ENCODE measurements around the gene DHX8. TPM values are rescaled to one million over a fixed set of nuclear protein-coding genes. Genes with fewer than 3 reads are reported as not detected.
"Not testable (repeated sequence)": the region's sequence is repeated elsewhere in the genome, so short reads cannot be mapped to it uniquely, and the experiment has no call there.

Gene DHX8
- total RNA-seq, 1 donor from 2014 or later, result 12.5 TPM

GRCh38 chr17:43461185-43461584 is 22.6 kb upstream of the DHX8 start:
- DNase-seq (ENCODE audit: low spot score), result no peak

DNA sequence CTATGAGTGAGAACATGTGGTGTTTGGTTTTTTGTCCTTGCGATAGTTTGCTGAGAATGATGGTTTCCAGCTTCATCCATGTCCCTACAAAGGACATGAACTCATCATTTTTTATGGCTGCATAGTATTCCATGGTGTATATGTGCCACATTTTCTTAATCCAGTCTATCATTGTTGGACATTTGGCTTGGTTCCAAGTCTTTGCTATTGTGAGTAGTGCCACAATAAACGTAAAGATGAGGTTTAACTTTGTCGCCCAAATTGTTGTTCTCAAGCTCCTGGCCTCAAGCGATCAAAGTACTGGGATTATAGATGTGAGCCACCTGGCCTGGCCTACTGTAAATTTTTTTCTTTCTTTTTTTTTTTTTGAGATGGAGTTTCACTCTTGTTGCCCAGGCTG is 21.2 kb upstream of the DHX8 start:
- DNase-seq (ENCODE audit: low spot score), result not testable (repeated sequence)

DNA sequence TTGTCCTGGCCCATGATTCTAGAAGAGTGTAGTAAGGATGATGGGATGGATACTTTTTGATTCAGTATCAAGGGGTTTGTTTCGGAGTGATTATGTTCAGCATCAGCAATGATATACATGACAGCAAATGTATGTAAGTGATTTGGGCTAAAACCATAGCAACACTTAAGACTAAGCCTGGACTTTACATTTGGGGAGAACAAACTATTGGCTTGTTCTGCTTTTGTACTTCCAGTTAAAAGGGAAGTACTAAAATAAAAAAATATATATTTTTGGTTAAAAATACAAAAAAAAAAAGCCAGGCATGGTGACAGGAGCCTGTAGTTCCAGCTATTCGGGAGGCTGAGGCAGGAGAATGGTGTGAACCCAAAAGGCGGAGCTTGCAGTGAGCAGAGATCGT is 20.5 kb upstream of the DHX8 start:
- DNase-seq (ENCODE audit: low spot score), result no peak

DNA sequence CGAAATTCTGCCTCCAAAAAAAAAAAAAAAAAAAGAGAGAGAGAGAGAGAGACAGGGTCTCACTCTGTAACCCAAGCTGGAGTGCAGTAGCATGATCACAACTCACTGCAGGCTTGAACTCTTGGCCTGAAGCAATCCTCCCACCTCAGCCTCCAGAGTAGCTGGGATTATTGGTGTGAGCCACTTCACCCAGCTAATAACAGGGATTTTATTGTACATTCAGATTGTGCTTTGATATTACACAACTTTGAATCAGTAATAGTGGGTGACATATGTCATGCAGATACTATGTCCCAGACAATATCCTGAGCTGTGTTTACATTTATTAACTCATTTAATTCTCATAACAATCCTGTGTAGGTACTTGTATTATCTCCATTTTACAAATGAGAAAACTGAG is 19.7 kb upstream of the DHX8 start:
- no peak for DNase-seq (ENCODE audit: low spot score)

GRCh38 chr17:43465049-43465448 is 18.7 kb upstream of the DHX8 start:
- DNase-seq (ENCODE audit: low spot score), result no peak

DNA sequence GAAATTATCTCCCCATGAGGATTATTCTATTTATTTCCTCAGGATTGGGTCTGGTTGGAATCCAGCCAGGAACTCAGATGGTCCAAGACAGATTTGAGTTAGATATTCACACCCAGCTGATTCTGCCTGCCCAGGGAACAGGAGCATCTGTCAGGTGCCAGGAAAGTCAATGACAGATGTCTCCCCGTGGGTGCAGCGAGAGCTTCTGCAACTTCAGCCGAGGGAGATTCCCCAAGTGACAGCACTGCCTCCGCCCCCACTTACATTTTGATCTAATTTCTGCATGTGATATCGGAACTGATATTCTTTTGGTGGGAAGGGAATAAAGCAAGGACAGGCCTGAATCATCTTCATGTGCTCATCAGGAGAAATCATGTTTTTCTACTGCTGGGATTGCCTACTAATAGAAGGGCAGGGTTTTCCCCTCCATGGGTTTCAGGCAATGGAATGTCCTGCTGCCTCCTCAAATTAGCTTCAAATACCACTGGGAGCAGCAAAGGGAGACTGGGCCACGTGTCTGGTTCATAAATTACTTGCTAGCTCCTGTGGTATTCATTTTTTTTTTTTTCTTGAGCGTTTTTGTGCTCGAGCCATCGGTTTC is 15.7 kb upstream of the DHX8 start:
- peak; percentile 57 for DNase-seq (ENCODE audit: low spot score)

DNA sequence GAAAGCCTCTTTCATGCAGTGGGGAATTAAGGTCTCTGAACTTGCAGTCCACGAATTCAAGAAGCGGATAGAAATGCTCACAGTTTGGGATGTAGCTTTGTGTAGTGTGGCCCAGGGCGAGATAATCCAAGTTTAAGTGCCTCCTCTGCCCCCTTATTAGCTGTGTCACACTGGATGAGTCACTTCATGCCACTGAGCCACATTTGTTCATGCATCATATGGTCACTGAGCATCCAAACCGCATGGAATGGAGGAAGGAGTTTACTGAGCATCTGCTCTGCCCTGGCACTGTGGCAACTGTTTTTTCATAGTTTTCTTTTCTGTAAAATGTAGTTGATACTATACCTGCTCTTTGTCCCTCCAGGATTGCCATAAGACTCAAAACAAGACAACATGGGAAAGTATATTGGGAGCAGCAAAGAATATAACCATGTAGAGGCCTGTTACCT is 15.1 kb upstream of the DHX8 start:
- DNase-seq (ENCODE audit: low spot score), result no peak

DNA sequence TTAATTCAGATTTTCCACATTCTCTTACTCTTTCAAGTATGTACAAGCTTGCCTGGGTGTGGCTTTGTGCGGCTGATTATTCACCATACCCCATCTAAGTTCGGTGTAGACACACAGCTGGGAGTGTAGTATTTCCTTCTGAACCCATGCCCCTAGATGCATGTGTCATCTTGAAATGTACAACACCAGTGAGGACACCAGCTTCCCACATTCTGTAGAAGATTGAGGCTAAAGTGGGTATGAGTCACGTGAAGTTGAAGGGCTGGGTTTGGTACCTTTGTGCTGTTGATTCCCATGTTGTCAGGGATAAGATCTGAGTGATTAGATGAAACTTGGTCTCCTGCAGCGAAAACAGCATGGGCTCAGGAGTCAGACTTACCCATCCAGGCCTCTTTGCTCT is 14.6 kb upstream of the DHX8 start:
- DNase-seq (ENCODE audit: low spot score), result peak; percentile 43

DNA sequence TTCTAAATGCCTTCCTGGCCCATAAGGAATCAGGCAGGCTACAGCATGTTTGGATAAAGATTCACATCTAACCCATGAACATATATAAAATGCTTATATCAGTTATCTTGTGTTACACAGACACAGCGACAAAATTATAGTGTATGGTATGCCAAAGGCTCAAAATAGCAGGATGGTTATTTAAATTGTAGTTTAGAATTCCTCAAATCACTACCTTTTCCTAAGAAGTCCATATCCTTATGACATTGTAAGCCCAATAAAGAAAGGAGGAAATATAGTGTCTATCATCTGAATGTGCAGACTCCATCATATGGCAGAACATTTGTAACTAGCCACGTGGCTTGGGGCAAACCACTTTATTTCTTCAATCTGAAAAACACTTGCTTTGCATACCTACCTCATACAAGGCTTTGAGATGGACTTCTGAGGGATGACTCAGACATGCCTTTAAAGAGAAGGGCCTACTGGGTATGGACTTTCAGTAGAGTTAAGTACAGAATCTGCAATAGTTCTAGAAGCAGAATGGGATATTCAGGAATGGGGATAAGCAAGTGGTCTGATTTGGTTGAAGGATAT is 12.1 kb upstream of the DHX8 start:
- no peak for DNase-seq (ENCODE audit: low spot score)

DNA sequence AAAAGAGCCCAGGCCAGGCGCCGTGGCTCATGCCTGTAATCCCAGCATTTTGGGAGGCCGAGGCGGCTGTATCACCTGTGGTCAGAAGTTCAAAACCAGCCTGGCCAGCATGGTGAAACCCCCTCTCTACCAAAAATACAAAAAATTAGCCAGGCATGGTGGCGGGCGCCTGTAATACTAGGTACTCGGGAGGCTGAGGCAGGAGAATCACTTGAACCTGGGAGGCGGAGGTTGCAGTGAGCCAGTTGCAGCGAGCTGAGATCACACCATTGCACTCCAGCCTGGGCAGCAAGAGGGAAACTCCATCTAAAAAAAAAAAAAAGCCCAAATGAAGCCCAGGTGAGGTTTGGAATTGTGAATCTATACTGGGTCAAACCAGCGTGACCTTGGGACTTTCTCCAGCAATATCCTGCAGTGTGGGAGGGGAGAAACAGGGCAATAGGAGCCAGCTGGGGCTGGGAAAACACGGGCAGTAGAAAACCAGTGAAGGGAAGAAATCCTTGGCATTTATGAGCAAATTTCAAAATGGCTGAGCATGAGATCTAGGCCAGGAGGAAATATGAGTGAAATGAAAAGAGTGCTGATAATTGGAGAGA is 8.2 kb upstream of the DHX8 start:
- no peak for DNase-seq (ENCODE audit: low spot score)

DNA sequence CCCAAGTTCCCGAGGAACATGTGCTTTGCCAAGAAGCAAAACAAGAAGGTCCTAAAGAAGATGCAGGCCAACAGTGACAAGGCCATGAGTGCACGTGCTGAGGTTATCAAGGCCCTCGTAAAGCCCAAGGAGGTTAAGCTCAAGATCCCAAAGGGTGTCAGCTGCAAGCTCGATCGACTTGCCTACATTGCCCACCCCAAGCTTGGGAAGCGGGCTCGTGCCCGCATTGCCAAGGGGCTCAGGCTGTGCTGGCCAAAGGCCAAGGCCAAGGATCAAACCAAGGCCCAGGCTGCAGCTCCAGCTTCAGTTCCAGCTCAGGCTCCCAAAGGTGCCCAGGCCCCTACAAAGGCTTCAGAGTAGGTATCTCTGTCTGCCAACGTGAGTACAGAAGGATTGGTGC is 7.5 kb upstream of the DHX8 start:
- DNase-seq (ENCODE audit: low spot score), result not testable (repeated sequence)

DNA sequence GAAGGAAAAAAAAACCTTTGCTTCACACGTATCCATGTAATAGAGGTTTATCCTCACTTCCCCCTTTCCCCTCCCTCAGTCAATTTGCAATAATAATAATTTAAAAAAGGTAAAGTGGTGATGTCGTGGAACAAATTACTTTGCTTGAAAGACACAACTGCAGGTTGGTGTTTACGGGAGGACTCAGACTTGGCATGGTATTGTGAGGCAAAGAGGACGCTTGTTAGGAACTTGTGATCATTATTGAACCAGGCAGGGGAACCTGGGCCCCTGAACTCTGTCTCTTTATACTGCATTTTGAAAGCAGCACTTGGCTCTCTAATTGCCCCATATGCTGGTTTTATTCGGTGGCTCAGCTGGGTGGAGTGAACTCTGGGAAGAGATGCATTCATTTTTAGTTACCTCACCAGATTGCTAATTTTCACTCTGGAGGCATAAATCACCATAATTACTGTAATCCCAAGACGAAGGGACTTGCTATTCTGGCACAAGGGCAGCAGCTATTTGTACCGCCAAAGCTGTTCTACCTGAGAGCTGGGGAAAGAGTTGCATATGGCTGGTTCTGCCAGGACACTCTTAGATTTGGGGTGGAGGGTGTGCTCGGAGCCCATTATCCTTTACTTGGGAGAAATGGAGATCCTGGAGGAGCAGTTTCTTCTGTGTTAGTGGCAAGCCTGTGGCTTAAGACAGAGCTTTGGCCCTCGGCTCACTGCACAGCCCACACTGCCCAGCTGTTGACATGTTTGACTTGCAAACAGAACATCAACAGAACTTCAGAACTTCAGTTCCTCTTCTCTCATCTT is 5.7 kb upstream of the DHX8 start:
- no peak for DNase-seq (ENCODE audit: low spot score)

DNA sequence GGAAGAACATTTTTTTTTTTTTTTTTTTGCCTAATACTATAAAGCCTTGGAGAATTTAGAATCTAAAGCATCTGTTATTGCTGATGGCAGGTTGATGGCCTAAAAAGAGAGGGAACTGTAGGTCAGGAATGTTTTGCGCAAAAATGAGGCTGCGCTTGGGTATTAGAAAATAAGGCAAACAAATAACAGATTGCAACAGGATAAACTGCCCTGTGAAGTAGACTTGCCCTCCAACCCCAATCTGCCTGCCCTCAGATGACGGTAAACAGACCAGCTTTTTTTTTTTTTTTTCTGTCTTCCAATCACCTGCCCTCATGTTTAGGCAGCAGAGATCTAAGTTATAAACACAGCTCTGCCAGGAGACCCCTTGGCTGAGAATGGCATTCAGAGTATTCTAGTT is 3.8 kb upstream of the DHX8 start:
- DNase-seq (ENCODE audit: low spot score), result no peak

DNA sequence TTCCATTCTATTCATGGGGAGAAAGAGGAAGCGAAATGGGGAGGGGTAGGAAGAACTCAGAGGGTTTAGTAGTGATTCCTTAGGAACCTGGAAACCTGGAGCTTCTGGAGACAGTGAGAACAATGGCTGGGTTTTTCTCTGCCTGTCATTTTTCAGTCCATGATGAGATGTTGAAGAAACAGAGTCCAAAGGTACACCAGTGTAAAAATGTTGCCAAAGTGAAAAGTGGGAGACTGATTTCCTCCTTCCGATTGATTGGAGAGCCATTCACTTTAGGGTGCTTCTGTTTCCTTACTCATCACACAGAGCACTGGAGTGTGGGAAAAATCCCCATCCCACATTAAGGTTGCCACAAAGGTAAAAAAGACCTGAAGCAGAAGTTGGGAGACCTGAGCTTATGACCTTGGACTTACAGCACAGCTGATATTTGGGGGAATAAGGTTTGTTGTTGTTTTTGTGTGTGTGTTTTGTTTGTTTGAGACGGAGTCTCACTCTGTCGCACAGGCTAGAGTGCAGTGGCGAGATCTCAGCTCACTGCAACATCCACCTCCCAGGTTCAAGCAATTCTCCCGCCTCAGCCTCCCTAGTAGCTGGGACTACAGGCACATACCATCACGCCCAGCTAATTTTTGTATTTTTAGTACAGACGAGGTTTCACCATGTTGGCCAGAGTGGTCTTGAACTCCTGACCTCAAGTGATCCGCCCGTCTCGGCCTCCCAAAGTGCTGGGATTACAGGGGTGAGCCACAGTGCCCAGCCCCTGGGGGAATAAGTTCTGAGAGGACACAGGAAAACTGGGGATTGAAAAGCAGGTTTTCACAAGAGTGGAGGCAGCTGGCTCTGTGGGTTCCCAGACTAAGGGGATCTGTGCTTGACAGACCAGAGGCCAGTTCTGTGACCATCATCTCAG is 1.4 kb upstream of the DHX8 start:
- DNase-seq (ENCODE audit: low spot score), result no peak

DNA sequence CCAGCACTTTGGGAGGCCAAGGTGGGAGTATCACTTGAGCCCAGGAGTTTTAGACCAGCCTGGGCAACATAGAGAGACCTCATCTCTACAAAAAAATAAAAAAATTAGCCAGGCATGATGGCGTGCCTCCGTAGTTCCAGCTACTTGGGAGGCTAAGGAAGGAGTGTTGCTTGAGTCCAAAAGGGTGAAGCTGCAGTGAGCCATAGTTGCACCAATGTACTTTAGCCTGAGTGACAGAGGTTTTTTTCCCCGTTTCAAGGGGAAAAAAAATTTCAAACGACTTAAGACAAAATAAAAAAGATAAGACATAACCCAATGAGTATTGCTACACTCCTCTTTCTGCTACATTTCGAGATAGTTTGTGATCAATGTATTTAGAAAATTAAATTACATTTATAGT is 6.8 kb downstream of the DHX8 start:
- no peak for DNase-seq (ENCODE audit: low spot score)

DNA sequence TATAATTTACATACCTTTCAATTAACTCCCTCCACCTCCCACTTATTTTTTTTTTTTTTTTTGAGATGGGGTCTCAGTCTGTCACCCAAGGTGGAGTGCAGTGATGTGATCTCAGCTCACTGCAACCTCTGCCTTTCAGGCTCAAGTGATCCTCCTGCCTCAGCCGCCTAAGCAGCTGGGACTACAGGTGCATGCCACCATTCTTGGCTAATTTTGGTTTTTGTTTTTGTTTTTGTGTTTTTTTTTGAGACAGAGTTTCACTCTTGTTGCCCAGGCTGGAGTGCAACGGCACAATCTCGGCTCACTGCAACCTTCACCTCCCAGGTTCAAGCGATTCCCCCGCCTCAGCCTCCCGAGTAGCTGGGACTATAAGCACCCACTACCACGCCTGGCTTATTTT is 25.7 kb downstream of the DHX8 start:
- DNase-seq (ENCODE audit: low spot score), result not testable (repeated sequence)

- not testable (repeated sequence) for DNase-seq (ENCODE audit: low spot score)
Observed at GRCh38 chr17:43511199-43511598, 27.4 kb downstream of the DHX8 start.

GRCh38 chr17:43515656-43516055 is 31.9 kb downstream of the DHX8 start:
- DNase-seq (ENCODE audit: low spot score), result no peak

DNA sequence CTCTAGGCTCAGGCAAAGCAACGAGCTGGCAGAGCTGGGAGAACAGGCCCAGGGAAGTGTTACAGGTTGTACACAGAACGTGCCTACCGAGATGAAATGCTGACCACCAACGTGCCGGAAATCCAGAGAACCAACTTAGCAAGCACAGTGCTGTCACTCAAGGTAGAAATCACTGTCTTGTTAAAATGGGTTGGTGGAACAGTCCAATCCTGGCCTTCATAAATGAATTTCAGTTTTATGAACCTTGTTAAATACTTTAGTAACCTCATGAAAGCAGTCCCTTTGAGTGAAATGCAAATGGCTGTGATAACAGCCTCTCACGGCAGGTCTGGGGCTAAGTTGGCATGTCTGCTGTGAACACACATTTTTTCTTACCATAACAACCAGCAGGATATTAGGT is 33.4 kb downstream of the DHX8 start:
- no peak for DNase-seq (ENCODE audit: low spot score)

DNA sequence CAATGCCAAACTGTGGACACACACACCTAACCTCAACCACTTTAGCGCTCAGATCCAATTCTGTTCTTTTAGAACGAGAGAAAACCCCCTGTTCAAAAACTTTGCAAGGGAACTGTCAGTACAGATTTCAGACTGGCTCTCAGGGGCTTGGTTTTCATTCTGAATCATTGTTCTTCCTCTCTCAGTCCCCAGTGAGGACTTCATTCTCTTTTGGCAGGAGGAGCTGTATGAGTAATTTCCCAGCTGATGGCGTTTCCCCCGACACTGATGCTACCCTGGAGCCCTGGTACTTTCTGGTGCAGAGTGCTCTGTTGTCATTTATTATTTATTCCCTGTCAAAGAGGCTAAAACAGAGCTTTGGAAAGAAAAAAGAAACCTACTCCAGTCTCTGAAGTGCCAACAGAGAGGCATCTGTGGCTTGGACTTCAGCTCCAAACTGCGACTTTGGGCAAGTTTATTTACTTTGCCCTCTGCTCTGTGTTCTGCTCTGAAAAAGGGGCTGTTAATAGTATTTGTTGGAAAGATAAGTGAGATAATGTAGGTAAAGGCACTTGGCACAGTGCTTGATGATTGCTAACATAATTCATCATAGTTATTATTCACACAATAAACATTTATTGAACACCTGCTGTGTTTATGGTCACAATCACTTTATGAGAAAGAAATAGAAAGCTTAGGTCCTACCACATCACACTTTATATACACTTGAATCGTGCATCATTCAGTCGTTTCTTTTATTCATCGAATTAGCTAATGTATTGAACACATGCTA is 34.0 kb downstream of the DHX8 start:
- no peak for DNase-seq (ENCODE audit: low spot score)

DNA sequence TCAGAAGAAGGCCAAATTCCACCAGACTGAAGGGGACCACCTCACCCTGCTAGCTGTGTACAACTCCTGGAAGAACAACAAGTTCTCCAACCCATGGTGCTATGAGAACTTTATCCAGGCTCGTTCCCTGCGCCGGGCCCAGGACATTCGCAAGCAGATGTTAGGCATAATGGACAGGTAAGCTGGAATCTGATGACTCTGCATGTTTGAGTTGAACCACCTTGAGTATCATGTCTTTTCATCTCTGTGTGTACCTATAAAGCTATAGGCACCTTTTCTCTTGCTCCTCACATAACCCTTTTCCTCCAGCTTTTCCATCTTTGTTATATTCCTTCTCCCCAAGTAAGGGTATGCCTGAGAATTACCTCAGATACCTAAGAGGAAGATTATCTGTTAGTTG is 37.6 kb downstream of the DHX8 start:
- DNase-seq (ENCODE audit: low spot score), result no peak

Measured in umbilical cord (tissue), 2 donors.